Mesothelial cell of epicardium (in vitro differentiated cells): ENCODE measurements around the gene NGEF. TPM values are rescaled to one million over a fixed set of nuclear protein-coding genes. Genes with fewer than 3 reads are reported as not detected.

ENCODE experiments used
- DNase-seq, 2 experiments: peaks; one replicate each; pipeline ENCODE4 v3.0.0; 2021; ENCODE audit warnings: low spot score in 2 of 2; ENCODE audit not compliant: unreplicated experiment in 2 of 2
- H3K27ac Mint-ChIP-seq: 2 replicates; pipeline ENCODE4 v1.8.0; 2021; ENCODE audit warnings: mixed read lengths
- H3K27me3 Mint-ChIP-seq: 2 replicates; pipeline ENCODE4 v1.8.0; 2021; ENCODE audit warnings: low read depth, mixed read lengths
- H3K36me3 Mint-ChIP-seq: 2 replicates; pipeline ENCODE4 v1.8.0; 2021; ENCODE audit warnings: mixed read lengths
- H3K4me1 Mint-ChIP-seq: 2 replicates; pipeline ENCODE4 v1.8.0; 2021; ENCODE audit warnings: mixed read lengths
- H3K4me3 Mint-ChIP-seq: 2 replicates; pipeline ENCODE4 v1.8.0; 2021; ENCODE audit warnings: mild to moderate bottlenecking, moderate library complexity, mixed read lengths
- H3K9me3 Mint-ChIP-seq: 2 replicates; pipeline ENCODE4 v1.8.0; 2021; ENCODE audit warnings: mixed read lengths
- CTCF ChIP-seq: fragments of 200-600 bp; sonication (generic); IDR thresholded peaks from one replicate; pipeline ENCODE4 v1.5.0; 2021; ENCODE audit warnings: antibody characterized with exemption; ENCODE audit not compliant: unreplicated experiment
- total RNA-seq: library from RNA; stranded (reverse); gene quantifications from 3 replicates; pipeline ENCODE4 v1.2.1, GENCODE V29; 2021

NGEF gene
- total RNA-seq, 1 donor from 2014 or later = 0.51 TPM

- H3K4me1 Mint-ChIP-seq = peaks cover 39% of the 10 kb centered on the region
- H3K27me3 Mint-ChIP-seq = peaks cover 2% of the 10 kb centered on the region
- peak overlapping the region; percentile 71 for H3K27ac Mint-ChIP-seq
- no peaks in the 10 kb centered on the region for H3K9me3 Mint-ChIP-seq
- peak in 1 of 2 experiments; percentile 35 for DNase-seq
- no peak overlapping the region for H3K4me3 Mint-ChIP-seq
- no peaks in the 10 kb centered on the region for H3K36me3 Mint-ChIP-seq
- no peak for TF ChIP-seq CTCF
These were observed 33.1 kb downstream of the NGEF start for GRCh38 chr2:232979871-232980461.

DNA sequence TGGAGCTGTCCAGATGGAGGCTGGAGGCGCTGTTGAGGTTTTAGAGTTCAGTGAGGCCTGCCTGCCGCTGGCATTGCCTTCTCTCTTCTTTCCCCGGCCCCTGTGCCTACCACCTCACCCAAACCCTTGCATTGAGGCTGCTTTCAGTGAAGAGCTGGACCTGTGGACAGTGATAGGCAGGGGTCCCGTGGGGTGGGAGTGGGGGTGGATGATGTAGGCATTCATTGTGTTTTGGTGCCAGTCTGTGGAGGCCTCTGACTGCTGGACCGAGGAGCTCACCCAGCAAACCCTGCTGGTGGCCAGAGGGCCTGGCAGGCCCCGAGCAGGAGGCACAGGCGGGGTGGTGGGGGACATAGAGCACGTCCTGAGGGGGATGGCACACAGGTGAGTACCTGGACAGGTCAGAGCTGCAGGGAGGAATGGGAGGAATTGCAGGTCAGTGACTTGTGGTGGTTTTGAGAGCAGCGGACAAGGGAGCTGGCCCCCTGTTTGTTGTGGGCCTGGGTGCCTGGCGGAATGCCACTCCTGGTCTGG, 35.6 kb downstream of the NGEF start:
- DNase-seq = peak in 1 of 2 experiments; percentile 31
- TF ChIP-seq CTCF = no peak
- Mint-ChIP-seq H3K36me3 (no peaks in the 10 kb centered on the region), H3K27me3 (no peaks in the 10 kb centered on the region), H3K27ac (no peak overlapping the region), H3K9me3 (no peaks in the 10 kb centered on the region), H3K4me3 (no peak overlapping the region), H3K4me1 (peaks cover 26% of the 10 kb centered on the region)

- TF ChIP-seq CTCF = no peak
- no peak overlapping the region for H3K27ac Mint-ChIP-seq
- peak in 1 of 2 experiments; percentile 34 for DNase-seq
- no peak overlapping the region for H3K4me3 Mint-ChIP-seq
- peaks cover 23% of the 10 kb centered on the region for H3K4me1 Mint-ChIP-seq
- no peaks in the 10 kb centered on the region for H3K27me3 Mint-ChIP-seq
- no peaks in the 10 kb centered on the region for H3K36me3 Mint-ChIP-seq
- no peaks in the 10 kb centered on the region for H3K9me3 Mint-ChIP-seq
These were observed 36.2 kb downstream of the NGEF start for GRCh38 chr2:232976666-232977437.

DNA sequence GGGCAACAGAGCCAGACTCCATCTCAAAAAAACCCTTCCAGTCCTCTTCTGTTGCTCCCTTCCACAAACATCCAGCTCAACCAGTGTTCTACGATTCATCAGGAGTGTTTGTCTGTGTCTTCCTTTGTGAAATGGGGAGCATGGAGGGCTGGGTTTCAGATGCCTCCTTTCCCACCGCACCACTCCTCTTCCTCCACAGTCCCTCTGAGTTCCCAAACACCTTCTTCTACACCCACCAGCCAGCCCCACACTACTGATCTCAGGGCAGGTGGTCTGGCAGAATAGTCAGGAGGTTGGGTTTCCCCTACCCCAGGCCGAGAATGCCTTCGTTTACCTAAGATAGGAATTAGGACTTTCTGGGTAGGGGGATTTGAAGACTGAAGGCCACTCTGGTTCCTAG, 36.9 kb downstream of the NGEF start:
- no peak for TF ChIP-seq CTCF
- Mint-ChIP-seq H3K9me3 (no peaks in the 10 kb centered on the region), H3K27ac (no peak overlapping the region), H3K4me3 (no peak overlapping the region), H3K27me3 (no peaks in the 10 kb centered on the region), H3K4me1 (peaks cover 16% of the 10 kb centered on the region), H3K36me3 (no peaks in the 10 kb centered on the region)
- DNase-seq = peak in 1 of 2 experiments; percentile 5

DNA sequence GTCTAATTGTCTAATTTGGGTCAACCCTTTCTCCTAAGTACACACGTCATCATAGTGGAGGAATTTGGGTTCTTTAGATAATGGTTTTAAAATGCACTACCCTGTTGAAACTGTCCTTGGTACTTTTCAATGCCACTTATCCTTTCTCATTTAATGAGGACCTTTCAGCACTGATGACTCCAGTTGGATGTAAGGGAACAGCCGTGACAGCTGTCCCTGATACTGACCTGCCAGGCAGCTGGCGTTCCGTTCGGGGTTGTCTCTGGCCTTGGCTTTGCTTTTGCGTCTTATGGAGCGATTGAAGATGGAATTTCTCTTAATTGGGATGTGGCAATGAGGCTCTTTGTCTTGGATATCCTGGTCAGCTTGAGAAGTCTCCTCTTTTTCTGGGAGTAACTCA, 38.7 kb downstream of the NGEF start:
- Mint-ChIP-seq H3K9me3 (no peaks in the 10 kb centered on the region), H3K4me3 (no peak overlapping the region), H3K4me1 (no peaks in the 10 kb centered on the region), H3K27ac (no peak overlapping the region), H3K36me3 (no peaks in the 10 kb centered on the region), H3K27me3 (no peaks in the 10 kb centered on the region)
- DNase-seq = peak in 1 of 2 experiments; percentile 9
- TF ChIP-seq CTCF = no peak
